ENCODE results near the gene G3BP1. TPM values are rescaled to one million over a fixed set of nuclear protein-coding genes. Genes with fewer than 3 reads are reported as not detected.

G3BP1 gene
- total and polyA plus RNA-seq, 12 donors: 10.6 to 132 (median 114) TPM

GRCh38 chr5:151740336-151740942 is 31.3 kb upstream of the G3BP1 start:
- Histone ChIP-seq H3K36me3 (peaks cover 0 to 40% (median 0%) of the 10 kb centered on the region in 9 donors), H3K9me3 (no peaks in the 10 kb centered on the region), H3K27me3 (no peaks in the 10 kb centered on the region), H3K4me3 (peak overlapping the region in 4 of 10 donors; percentile 12 to 29 (median 23)), H3K4me1 (peaks cover 0 to 53% (median 23%) of the 10 kb centered on the region in 9 donors), H3K27ac (peak overlapping the region in 9 of 10 donors; percentile 38 to 84 (median 64))
- intact Hi-C loops (cut with DNase I): loop anchor here (1.0 to 10.0 kb wide), 6 partner anchors 78 to 296 kb away; partner anchors contain the start of gene SLC36A1 (in 6 of the 10)
- peak; percentile 80 to 90 (median 84) for ATAC-seq
- TF ChIP-seq, protein P1, sequence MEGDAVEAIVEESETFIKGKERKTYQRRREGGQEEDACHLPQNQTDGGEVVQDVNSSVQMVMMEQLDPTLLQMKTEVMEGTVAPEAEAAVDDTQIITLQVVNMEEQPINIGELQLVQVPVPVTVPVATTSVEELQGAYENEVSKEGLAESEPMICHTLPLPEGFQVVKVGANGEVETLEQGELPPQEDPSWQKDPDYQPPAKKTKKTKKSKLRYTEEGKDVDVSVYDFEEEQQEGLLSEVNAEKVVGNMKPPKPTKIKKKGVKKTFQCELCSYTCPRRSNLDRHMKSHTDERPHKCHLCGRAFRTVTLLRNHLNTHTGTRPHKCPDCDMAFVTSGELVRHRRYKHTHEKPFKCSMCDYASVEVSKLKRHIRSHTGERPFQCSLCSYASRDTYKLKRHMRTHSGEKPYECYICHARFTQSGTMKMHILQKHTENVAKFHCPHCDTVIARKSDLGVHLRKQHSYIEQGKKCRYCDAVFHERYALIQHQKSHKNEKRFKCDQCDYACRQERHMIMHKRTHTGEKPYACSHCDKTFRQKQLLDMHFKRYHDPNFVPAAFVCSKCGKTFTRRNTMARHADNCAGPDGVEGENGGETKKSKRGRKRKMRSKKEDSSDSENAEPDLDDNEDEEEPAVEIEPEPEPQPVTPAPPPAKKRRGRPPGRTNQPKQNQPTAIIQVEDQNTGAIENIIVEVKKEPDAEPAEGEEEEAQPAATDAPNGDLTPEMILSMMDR (IDR thresholded peaks at IDR 0.05): peak; percentile 83 to 94 (median 91)
- peak; percentile 48 to 70 for DNase-seq
- 10% methylated on average over 11 of the region's 11 CpGs for WGBS, 2 donors

GRCh38 chr5:151740958-151741373 is 30.8 kb upstream of the G3BP1 start:
- ATAC-seq (peak in 3 of 8 donors; percentile 1 to 15 (median 7)), DNase-seq (no peak)
- H3K4me3 ChIP-seq: peak overlapping the region in 1 of 10 donors; percentile 28
- peak overlapping the region in 9 of 10 donors; percentile 38 to 84 (median 64) for H3K27ac ChIP-seq
- 56 to 76% methylated on average over 2 of the region's 2 CpGs for whole genome bisulfite sequencing, 2 donors
- intact Hi-C loops (cut with DNase I): loop anchor here (1.0 to 10.0 kb wide), 6 partner anchors 79 to 296 kb away; partner anchors contain the start of gene SLC36A1 (in 6 of the 10)
- H3K4me1 ChIP-seq: peaks cover 0 to 58% (median 28%) of the 10 kb centered on the region in 9 donors
- TF ChIP-seq, protein P1 (IDR thresholded peaks at IDR 0.05): peak in 4 of 9 donors; percentile 21 to 49 (median 32)
- H3K36me3 ChIP-seq: peaks cover 0 to 45% (median 0%) of the 10 kb centered on the region in 9 donors
- H3K9me3 ChIP-seq: no peaks in the 10 kb centered on the region
- H3K27me3 ChIP-seq: no peaks in the 10 kb centered on the region

- H3K4me1 ChIP-seq: peaks cover 0 to 67% (median 36%) of the 10 kb centered on the region in 9 donors
- DNase-seq: no peak
- H3K27me3 ChIP-seq: no peaks in the 10 kb centered on the region
- ATAC-seq: no peak
- peak overlapping the region in 5 of 10 donors; percentile 35 to 84 (median 64) for H3K27ac ChIP-seq
- TF ChIP-seq, protein P1 (IDR thresholded peaks at IDR 0.05): no peak
- H3K36me3 ChIP-seq: peaks cover 0 to 52% (median 0%) of the 10 kb centered on the region in 9 donors
- 93 to 94% methylated on average over 6 of the region's 6 CpGs for WGBS, 2 donors
- intact Hi-C loops (cut with DNase I): loop anchor here in 8 of 10 donors (1.0 to 10.0 kb wide), 8 partner anchors 80 to 297 kb away; partner anchors contain the start of gene SLC36A1 (in 7 of the 8)
- H3K9me3 ChIP-seq: no peaks in the 10 kb centered on the region
- no peak overlapping the region for H3K4me3 ChIP-seq
Observed at GRCh38 chr5:151741678-151742423, 29.9 kb upstream of the G3BP1 start.

DNA sequence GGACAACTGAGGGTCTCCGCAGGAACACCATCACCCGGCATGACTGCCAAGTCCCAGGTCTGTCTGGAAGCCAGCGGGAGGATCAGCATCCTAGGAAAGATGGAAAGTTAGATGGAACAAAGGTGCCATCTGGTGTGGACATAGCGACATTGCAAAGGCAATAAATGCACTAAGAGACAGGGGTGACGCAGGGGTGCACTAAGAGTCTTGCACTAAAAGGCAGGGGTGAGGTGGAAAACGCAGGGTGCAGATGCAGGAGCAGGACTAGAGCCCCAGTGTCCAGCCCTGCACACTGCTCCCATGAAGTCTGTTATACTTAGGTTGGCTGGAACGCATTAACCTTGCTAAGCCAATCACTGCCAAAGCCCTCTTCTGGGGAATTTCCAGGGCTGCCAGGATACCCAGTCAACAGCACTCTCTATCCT is 28.9 kb upstream of the G3BP1 start:
- Histone ChIP-seq H3K4me3 (no peak overlapping the region), H3K9me3 (no peaks in the 10 kb centered on the region), H3K4me1 (peaks cover 0 to 68% (median 37%) of the 10 kb centered on the region in 9 donors), H3K36me3 (peaks cover 0 to 52% (median 0%) of the 10 kb centered on the region in 9 donors), H3K27ac (no peak overlapping the region), H3K27me3 (no peaks in the 10 kb centered on the region)
- TF ChIP-seq, protein P1 (IDR thresholded peaks at IDR 0.05): peak; percentile 24 to 67 (median 56)
- peak; percentile 22 to 35 for DNase-seq
- intact Hi-C loops (cut with DNase I): loop anchor here in 8 of 10 donors (2.0 to 10.0 kb wide), 7 partner anchors 81 to 298 kb away; partner anchors contain the start of gene SLC36A1 (in 7 of the 8)
- WGBS, 2 donors: 62 to 65% methylated on average over 7 of the region's 7 CpGs
- ATAC-seq: peak in 1 of 8 donors; percentile 8

Data from heart right ventricle (tissue), 16 donors.